Left hindlimb (tissue), 1 donor: Measurements from ENCODE around the gene CITED2.

Experiments
- DNase-seq: peaks from one replicate; pipeline ENCODE4 v3.0.0-alpha.2; 2018

Gene CITED2

GRCh38 chr6:139381216-139381865, 6.9 kb upstream of the CITED2 start:
- no peak for DNase-seq

GRCh38 chr6:139380611-139381010, 6.2 kb upstream of the CITED2 start:
- DNase-seq = no peak

GRCh38 chr6:139380168-139380567, 5.7 kb upstream of the CITED2 start:
- DNase-seq = no peak

- DNase-seq = no peak
These were observed 4.5 kb upstream of the CITED2 start for GRCh38 chr6:139378882-139379341.

GRCh38 chr6:139378226-139378625, 3.8 kb upstream of the CITED2 start:
- DNase-seq = no peak

- no peak for DNase-seq
These were observed 2.3 kb upstream of the CITED2 start for GRCh38 chr6:139376604-139377218.

GRCh38 chr6:139376017-139376330, 1.5 kb upstream of the CITED2 start:
- peak; percentile 72 for DNase-seq

GRCh38 chr6:139375226-139376016, 973 bp upstream of the CITED2 start:
- DNase-seq = peak; percentile 95

- DNase-seq = no peak
These were observed 506 bp downstream of the CITED2 start for GRCh38 chr6:139373928-139374356.

GRCh38 chr6:139373154-139373927, 1.1 kb downstream of the CITED2 start:
- peak; percentile 77 for DNase-seq

- DNase-seq = peak; percentile 40
These were observed 1.9 kb downstream of the CITED2 start for GRCh38 chr6:139372326-139373153.

GRCh38 chr6:139371421-139372203, 2.8 kb downstream of the CITED2 start:
- no peak for DNase-seq

- DNase-seq = no peak
These were observed 3.5 kb downstream of the CITED2 start for GRCh38 chr6:139370999-139371345.

GRCh38 chr6:139370283-139370998, 4.0 kb downstream of the CITED2 start:
- DNase-seq = peak; percentile 36

- no peak for DNase-seq
These were observed 4.7 kb downstream of the CITED2 start for GRCh38 chr6:139369568-139370282.

GRCh38 chr6:139369068-139369467, 5.4 kb downstream of the CITED2 start:
- no peak for DNase-seq

- no peak for DNase-seq
These were observed 5.8 kb downstream of the CITED2 start for GRCh38 chr6:139368661-139369060.

GRCh38 chr6:139367810-139368351, 6.6 kb downstream of the CITED2 start:
- no peak for DNase-seq

- DNase-seq = no peak
These were observed 9.5 kb downstream of the CITED2 start for GRCh38 chr6:139364982-139365379.
